Measurements from ENCODE around the gene SFMBT2. TPM values are rescaled to one million over a fixed set of nuclear protein-coding genes. Genes with fewer than 3 reads are reported as not detected.
"Not testable (repeated sequence)": the region's sequence is repeated elsewhere in the genome, so short reads cannot be mapped to it uniquely, and the experiment has no call there.

The SFMBT2 gene
- polyA plus RNA-seq, 2 of the 4 experiments (the other 2 are of a cell fraction) = 9.6 to 10.2 TPM

DNA sequence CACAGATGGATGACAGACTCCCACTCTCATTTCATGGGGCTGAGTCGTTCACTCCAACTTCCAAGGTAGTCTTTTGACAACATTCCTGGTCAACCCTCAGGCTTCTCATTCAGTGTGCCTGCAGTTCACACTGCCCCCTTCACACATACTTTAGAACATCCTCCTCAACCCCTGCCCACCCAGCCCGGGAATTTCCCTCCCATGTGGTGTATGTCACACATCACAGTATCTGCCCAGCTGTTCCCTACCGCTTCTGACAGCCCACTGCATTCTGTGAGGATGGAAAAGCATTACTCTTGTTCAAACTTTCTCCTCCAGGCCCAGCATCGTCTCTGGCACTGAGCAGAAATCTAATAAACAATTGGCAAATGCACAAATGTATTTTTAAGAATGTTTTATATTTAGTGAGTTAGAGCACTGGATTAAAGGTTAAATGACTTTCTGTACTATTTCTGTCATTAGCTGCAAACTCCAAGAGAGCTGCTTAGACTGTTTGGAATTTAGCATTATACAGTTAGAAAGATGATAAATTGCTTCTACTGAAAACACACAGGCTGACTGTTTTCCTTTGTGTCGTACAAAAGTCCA, 110.4 kb downstream of the SFMBT2 start:
- Histone ChIP-seq H3K9me3 (no peaks in the 10 kb centered on the region), H3K4me3 (no peak overlapping the region), H3K4me2 (peak overlapping the region; percentile 89), H3K4me1 (peaks cover 51% of the 10 kb centered on the region), H3K27ac (peak overlapping the region; percentile 70 to 84)
- CTCF ChIA-PET = interaction anchor here (0.7 to 5.9 kb wide), 12 partner anchors 11 to 109 kb away, joined by 3 to 38 read pairs (median 4); no protein-coding TSS in a partner anchor
- DNase-seq (ENCODE audit: low read depth in 1 of 2, low spot score in 1 of 2) (peak in 1 of 2 experiments; percentile 45), ATAC-seq (peak; percentile 28 to 56; a peak in 3 of 6 replicates), FAIRE-seq (peak; percentile 7)
- WGBS (ENCODE audit: missing lambda C conversion rate) = 54% methylated on average over 5 of the region's 5 CpGs
- POLR2A ChIA-PET = interaction anchor here (1.4 kb wide), 1 partner anchor 11 kb away, joined by 4 read pairs; no protein-coding TSS in a partner anchor
- TF ChIP-seq, protein P1, sequence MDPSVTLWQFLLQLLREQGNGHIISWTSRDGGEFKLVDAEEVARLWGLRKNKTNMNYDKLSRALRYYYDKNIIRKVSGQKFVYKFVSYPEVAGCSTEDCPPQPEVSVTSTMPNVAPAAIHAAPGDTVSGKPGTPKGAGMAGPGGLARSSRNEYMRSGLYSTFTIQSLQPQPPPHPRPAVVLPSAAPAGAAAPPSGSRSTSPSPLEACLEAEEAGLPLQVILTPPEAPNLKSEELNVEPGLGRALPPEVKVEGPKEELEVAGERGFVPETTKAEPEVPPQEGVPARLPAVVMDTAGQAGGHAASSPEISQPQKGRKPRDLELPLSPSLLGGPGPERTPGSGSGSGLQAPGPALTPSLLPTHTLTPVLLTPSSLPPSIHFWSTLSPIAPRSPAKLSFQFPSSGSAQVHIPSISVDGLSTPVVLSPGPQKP (IDR thresholded peaks at IDR 0.05; ENCODE audit: low read depth, low read length) = no peak
- TF ChIP-seq POLR2A (IDR thresholded peaks at IDR 0.05; ENCODE audit: low read length) (no peak), HOXA7 (CRISPR knock-in tag; IDR thresholded peaks at IDR 0.05) (no peak), SREBF2 (IDR thresholded peaks at IDR 0.05) (no peak), POLR2AphosphoS2 (conservative IDR thresholded peaks at IDR 0.05; ENCODE audit: low read length) (no peak), EHMT2 (IDR thresholded peaks at IDR 0.05; ENCODE audit: low read depth) (no peak), GATA3 (IDR thresholded peaks at IDR 0.05; ENCODE audit: borderline replicate concordance) (no peak), RFX5 (IDR thresholded peaks at IDR 0.05) (no peak)
- TF ChIP-seq, protein P2, sequence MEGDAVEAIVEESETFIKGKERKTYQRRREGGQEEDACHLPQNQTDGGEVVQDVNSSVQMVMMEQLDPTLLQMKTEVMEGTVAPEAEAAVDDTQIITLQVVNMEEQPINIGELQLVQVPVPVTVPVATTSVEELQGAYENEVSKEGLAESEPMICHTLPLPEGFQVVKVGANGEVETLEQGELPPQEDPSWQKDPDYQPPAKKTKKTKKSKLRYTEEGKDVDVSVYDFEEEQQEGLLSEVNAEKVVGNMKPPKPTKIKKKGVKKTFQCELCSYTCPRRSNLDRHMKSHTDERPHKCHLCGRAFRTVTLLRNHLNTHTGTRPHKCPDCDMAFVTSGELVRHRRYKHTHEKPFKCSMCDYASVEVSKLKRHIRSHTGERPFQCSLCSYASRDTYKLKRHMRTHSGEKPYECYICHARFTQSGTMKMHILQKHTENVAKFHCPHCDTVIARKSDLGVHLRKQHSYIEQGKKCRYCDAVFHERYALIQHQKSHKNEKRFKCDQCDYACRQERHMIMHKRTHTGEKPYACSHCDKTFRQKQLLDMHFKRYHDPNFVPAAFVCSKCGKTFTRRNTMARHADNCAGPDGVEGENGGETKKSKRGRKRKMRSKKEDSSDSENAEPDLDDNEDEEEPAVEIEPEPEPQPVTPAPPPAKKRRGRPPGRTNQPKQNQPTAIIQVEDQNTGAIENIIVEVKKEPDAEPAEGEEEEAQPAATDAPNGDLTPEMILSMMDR (IDR thresholded peaks at IDR 0.05) = no peak
- TF ChIP-seq, protein P3, sequence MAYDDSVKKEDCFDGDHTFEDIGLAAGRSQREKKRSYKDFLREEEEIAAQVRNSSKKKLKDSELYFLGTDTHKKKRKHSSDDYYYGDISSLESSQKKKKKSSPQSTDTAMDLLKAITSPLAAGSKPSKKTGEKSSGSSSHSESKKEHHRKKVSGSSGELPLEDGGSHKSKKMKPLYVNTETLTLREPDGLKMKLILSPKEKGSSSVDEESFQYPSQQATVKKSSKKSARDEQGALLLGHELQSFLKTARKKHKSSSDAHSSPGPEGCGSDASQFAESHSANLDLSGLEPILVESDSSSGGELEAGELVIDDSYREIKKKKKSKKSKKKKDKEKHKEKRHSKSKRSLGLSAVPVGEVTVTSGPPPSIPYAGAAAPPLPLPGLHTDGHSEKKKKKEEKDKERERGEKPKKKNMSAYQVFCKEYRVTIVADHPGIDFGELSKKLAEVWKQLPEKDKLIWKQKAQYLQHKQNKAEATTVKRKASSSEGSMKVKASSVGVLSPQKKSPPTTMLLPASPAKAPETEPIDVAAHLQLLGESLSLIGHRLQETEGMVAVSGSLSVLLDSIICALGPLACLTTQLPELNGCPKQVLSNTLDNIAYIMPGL (CRISPR knock-in tag; IDR thresholded peaks at IDR 0.05; ENCODE audit: borderline replicate concordance) = no peak

DNA sequence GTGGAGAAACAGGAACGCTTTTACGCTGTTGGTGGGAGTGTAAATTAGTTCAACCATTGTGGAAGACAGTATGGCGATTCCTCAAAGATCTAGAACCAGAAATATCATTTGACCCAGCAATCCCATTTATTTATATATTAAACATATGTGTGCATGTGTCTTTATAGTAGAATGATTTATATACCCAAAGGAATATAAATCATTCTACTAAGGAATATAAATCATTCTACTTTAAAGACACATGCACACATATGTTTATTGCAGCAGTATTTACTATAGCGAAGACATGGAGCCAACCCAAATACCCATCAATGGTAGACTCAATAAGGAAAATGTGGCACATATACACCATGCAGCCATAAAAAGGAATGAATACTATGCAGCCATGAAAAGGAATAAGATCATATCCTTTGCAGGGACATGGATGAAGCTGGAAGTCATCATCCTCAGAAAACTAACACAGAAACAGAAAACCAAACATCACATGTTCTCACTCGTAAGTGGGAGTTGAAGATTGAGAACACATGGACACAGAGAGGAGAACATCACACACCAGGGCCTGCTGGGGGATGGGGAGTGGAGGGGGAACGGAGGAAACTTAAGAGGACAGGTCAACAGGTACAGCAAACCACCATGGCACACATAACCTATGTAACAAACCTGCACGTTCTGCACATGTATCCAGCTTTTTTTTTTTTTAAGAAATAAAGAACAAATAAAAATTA, 111.1 kb downstream of the SFMBT2 start:
- FAIRE-seq; ATAC-seq; H3K4me2 ChIP-seq; H3K4me3 ChIP-seq; POLR2A ChIA-PET; DNase-seq (ENCODE audit: low read depth in 1 of 2, low spot score in 1 of 2); H3K9me3 ChIP-seq: not testable (repeated sequence)
- CTCF ChIA-PET = interaction anchor here (0.6 to 5.9 kb wide), 5 partner anchors 10 to 110 kb away, joined by 3 to 38 read pairs (median 3); no protein-coding TSS in a partner anchor
- WGBS (ENCODE audit: missing lambda C conversion rate) = 92% methylated on average over 7 of the region's 7 CpGs
- Histone ChIP-seq H3K27ac (peak overlapping the region; percentile 70 to 84; a peak in 4 of 6 replicates), H3K4me1 (peaks cover 51% of the 10 kb centered on the region)

DNA sequence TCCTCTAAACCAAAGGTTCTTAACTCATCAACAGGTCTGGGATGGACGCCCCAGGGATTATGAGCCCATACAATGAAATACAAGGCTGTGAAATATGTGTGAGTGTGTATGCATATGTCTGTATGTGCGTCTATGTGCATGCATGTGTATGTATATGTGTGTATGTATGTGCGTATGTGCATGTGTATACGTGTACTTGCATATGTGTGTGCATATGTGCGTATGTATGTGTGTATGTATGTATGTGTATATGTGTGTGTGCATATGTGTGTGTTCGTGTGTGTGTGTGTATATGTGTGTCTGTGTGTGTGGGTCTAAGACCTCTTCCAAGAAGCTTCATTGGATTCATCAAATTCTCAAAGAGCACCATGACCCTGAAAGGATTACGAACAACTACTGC, 112.3 kb downstream of the SFMBT2 start:
- ATAC-seq = no peak
- peaks cover 50% of the 10 kb centered on the region for H3K4me1 ChIP-seq
- POLR2A ChIA-PET = no interaction called here
- TF ChIP-seq JUN (IDR thresholded peaks at IDR 0.05) (no peak), CHD2 (IDR thresholded peaks at IDR 0.05; ENCODE audit: low read length, partially characterized antibody) (no peak), FOSL2 (IDR thresholded peaks at IDR 0.05) (no peak), FOSL2 (CRISPR knock-in tag; IDR thresholded peaks at IDR 0.05) (no peak), POLR2A (IDR thresholded peaks at IDR 0.05; ENCODE audit: low read length) (no peak), ZNF302 (CRISPR knock-in tag; IDR thresholded peaks at IDR 0.05) (no peak), HDAC2 (IDR thresholded peaks at IDR 0.05) (no peak), CBX2 (IDR thresholded peaks at IDR 0.05; ENCODE audit: borderline replicate concordance, low read depth) (no peak), POLR2AphosphoS2 (conservative IDR thresholded peaks at IDR 0.05; ENCODE audit: low read length) (no peak), EP300 (IDR thresholded peaks at IDR 0.05) (no peak), SMC3 (IDR thresholded peaks at IDR 0.05) (no peak), TFCP2L1 (CRISPR knock-in tag; IDR thresholded peaks at IDR 0.05) (no peak), PHF8 (IDR thresholded peaks at IDR 0.05; ENCODE audit: borderline replicate concordance, low read depth) (no peak), ESRRA (IDR thresholded peaks at IDR 0.05; ENCODE audit: borderline replicate concordance, low read length) (no peak), RAD21 (conservative IDR thresholded peaks at IDR 0.05 in 1 of 2, IDR thresholded peaks at IDR 0.05 in 1 of 2) (no peak), HOXA7 (CRISPR knock-in tag; IDR thresholded peaks at IDR 0.05) (no peak)
- TF ChIP-seq, protein P4, sequence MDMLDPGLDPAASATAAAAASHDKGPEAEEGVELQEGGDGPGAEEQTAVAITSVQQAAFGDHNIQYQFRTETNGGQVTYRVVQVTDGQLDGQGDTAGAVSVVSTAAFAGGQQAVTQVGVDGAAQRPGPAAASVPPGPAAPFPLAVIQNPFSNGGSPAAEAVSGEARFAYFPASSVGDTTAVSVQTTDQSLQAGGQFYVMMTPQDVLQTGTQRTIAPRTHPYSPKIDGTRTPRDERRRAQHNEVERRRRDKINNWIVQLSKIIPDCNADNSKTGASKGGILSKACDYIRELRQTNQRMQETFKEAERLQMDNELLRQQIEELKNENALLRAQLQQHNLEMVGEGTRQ (IDR thresholded peaks at IDR 0.05) = no peak
- TF ChIP-seq, protein P5, sequence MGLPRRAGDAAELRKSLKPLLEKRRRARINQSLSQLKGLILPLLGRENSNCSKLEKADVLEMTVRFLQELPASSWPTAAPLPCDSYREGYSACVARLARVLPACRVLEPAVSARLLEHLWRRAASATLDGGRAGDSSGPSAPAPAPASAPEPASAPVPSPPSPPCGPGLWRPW (IDR thresholded peaks at IDR 0.05) = no peak
- TF ChIP-seq, protein P1 (IDR thresholded peaks at IDR 0.05; ENCODE audit: low read depth, low read length) = no peak

More for the DNA sequence above, 112.3 kb downstream of the SFMBT2 start:
- no peak for DNase-seq (ENCODE audit: low read depth in 1 of 2, low spot score in 1 of 2)
- CTCF ChIA-PET = interaction anchor here (1.3 to 5.9 kb wide), 3 partner anchors 9 to 111 kb away, joined by 3 to 38 read pairs (median 4); no protein-coding TSS in a partner anchor
- H3K4me3 ChIP-seq = no peak overlapping the region
- peak overlapping the region in 1 of 2 experiments; percentile 75; a peak in 3 of 6 replicates for H3K27ac ChIP-seq
- H3K4me2 ChIP-seq = no peak overlapping the region
- no peak for FAIRE-seq
- H3K9me3 ChIP-seq = no peaks in the 10 kb centered on the region
- 81% methylated on average over 7 of the region's 7 CpGs for WGBS (ENCODE audit: missing lambda C conversion rate)
